GM19193 (cell line): ENCODE results near the gene CCNJ.

Experiments used
- POLR2A ChIP-seq: IDR thresholded peaks from 4 replicates; pipeline ENCODE4 v1.6.1; 2011; ENCODE audit not compliant: insufficient read depth, insufficient read length; ENCODE audit errors: extremely low read depth

Gene CCNJ, protein sequence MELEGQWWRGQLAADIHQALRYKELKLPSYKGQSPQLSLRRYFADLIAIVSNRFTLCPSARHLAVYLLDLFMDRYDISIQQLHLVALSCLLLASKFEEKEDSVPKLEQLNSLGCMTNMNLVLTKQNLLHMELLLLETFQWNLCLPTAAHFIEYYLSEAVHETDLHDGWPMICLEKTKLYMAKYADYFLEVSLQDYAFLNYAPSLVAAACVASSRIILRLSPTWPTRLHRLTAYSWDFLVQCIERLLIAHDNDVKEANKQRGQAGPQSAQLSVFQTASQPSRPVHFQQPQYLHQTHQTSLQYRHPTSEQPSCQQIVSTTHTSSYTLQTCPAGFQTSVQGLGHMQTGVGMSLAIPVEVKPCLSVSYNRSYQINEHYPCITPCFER

DNA sequence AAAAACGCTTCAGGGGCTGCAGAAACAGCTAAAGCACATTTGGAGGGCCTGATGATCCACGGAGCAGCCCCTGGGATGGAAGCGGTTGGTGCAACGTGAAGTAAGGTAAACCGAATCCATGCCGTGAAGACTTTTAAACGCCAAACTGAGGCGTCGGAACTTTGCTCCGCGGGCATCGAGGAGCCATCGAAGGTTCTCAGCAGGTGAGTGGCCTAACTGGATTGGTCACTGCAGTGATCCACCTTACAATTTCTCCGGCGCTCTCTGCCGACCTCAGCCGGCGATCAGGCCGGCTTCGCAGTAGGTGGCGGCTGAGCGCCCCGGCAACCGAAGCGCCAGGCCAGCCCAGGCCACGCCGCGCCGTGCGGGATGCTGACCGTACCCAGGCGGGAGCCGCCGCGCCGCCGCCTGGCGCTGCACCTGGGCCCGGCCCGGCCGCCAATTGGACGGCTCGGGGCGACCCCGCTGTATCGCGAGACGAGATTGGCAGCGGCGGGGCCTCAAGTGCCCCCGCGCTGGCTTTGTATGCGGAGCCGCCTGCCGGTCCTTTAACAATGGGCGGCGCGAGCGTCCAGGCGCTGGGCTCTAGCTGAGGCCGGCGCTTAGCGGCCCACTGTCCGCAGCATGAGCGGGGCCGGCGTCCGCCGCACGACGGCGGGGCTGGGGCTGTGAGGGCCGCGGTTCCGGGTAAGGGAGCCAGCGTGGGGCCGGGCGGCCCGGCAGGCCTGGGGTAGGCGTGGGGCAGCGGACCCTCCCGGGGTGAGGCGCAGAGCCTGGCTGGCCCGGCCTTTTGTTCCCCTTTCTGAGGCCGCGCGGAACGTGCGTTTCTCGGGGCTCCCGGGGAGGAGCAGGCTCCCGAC, at the start of gene CCNJ:
Gene CCNJ, plus strand, starts transcription at position 551 of the 860 bp plus-strand sequence. CDS start 811 bp downstream, outside the sequence.
- peak; percentile 86 for TF ChIP-seq POLR2A

DNA sequence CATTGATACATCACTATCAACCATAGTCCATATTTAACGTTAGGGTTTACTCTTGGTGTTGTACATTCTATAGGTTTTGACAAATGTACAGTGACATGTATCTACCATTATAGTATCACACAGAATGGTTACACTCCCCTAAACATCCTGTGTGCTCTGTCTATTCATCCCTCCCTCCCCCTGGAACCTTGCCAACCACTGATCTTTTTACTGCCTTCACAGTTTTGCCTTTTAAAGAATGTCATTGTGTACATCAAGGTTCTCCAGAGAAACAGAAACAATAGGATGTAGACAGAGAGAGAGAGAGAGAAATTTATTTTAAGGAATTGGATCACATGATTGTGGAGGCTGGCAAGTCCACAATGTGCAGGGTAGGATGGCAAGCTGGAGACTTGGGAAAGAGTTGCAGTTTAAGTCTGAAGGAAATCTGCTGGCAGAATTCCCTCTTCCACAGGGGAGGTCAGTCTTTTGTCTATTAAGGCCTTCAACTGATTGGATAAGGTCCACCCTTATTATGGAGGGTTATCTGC, 45.1 kb upstream of the CCNJ start:
- no peak for TF ChIP-seq POLR2A

DNA sequence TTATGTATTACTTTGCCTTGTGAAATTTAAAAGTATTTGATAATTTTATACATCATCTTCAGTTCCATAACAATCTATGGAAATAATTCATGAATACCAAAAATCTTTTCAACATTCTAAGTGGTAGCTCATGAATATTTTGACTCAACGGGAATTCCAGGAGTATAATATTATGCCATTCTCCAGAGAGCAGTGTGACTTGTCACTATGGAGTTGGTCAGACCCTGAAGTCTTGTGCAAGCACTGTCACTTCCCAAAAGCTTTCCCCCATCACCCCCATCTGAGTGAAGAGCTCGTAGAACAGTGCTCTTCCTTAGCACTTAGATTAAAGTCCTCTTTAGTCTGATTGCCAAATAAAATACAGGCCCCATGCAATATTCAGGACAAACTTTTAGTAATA, 29.4 kb upstream of the CCNJ start:
- TF ChIP-seq POLR2A = no peak

DNA sequence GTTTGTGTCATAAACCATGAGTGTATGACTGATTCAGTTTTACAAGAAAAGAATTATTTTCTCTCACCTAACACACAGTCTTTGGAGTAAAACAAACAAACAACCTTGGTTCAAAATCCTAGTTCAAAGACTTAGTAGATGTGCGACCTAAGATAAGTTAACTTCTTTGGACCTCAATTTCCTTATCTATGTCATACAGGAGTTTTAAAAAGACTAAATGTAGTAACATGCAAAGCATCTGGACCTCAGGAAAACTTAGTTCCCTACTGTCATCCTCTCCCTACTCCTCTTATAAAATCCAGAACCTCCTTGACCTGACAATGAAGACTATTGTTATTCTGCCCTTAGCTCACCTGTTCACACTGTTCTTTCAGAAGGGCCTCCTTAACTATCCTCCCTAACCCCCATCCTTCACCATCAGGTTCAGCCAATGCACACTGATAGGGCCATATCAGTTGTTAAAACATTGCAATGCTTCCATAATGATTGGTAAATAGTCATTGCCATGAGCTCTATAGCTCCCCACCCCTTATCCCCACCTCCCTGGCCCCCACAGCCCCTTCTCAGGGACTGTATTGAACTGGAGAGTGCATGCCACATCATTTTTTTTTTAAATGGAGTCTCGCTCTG, 28.8 kb upstream of the CCNJ start:
- no peak for TF ChIP-seq POLR2A

DNA sequence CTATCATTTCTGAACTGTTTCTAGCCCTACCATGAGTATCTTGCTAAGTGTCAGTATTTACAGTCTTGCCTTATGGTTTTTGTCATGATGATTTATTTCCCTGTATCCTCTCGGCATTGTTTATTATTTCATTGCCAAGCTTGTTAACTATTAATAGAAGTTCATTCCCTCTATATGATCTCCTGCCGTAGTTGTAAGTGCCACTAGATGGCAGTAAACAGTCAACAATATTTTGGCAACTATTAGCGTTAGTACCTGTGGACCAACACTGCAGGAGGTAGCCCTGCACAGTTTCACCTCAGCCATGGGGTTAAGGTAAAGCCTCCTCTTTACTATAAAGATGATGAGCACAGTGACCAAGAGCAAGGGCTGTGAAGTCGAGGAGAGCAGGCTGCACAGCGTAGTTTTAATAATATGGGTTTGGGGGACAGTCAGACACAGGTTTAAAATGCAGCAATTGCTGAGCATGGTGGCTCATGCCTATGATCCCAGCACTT, 26.1 kb upstream of the CCNJ start:
- TF ChIP-seq POLR2A = no peak

DNA sequence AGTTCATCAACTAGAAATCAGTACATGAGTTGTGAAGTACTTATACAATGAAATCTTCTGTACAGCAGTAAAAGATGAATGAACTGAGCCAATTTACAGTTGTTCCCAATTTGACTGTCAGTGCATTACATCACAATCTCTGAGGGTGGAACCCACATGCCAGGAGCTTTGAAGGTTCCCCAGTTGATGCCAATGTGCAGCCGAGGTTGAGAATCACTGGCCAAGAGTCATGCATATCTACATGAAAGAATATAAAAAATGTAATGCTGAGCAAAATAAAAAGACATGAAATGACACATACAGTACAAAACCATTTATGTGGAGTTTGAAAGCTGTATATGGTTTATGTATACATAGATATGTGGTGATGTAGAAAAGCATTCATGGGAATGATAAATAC, 22.1 kb upstream of the CCNJ start:
- TF ChIP-seq POLR2A = no peak

DNA sequence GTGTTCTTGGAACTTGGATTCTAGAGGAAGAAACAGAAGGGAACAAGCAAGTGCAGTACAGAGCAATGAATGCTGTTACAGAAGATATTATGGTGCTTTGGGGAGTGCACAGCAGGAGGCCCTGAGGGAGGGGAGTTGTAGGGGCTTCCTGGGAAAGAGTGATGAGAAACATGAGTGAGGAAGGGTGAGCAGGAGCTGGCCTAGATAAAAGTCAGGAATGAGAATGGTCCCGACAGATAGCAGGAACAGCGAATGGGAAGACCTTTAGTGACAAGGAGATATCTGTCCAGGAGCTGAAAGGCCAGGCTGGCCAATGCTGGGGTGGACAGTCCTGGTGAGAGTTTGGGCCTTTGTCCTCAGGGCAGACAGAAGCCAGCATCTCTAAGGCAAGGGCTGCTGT, 20.6 kb upstream of the CCNJ start:
- no peak for TF ChIP-seq POLR2A

DNA sequence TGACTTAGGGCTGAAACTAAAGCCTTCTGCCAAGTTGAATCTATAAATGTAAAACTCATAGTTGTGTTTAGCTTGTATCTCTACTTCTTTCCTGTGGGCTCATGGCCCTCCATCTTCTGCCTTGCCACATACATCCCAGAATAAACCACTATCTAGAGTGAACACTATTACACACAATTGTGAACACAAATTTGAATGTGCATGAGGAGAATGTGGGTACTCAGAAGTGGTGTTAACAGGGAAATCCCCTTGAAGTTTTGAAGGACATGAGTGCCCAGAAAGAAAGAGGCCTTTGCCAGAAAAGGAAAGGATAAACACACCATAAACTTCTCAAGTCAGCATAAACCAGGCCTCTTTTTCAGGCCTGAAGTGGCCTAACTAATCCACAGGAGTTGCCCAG, 20.2 kb upstream of the CCNJ start:
- no peak for TF ChIP-seq POLR2A

DNA sequence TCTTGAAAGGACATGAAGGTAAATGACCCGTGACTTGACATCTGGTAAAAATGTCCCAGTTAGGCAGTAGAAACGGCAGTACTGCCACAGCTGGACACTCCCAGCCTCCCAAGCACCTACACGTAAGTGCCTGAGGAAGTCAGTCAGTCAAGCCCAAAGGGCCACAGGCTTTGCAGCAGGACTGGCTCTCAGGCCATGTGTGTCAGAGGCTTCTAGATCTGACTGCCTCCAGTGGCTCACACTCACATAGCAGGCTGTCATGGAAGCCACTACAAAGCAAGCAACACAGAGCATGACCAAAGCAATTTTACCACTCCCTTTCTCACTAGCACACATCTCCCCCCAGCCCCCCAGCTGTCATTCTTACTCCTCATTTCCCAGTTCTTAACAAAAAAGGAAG, 17.8 kb upstream of the CCNJ start:
- no peak for TF ChIP-seq POLR2A

DNA sequence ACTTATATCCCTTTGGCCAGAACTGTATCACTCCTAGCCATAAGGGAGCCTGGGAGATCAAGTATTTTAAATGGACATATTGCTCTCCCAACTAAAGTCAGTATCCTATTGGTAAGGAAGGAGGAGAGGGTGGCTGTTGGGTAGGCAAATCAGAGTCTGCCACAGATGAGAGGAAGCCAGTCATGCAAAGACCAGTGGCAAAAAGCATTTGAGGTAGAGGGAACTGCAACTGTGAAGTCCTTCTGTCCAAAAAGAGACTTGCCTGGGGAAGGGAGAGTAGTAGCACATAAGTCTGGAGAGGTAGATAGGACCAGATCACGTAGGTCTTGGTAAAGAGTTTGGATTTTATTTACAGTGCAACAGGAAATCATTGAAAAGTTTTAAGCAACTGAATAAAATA, 8.8 kb upstream of the CCNJ start:
- TF ChIP-seq POLR2A = no peak

DNA sequence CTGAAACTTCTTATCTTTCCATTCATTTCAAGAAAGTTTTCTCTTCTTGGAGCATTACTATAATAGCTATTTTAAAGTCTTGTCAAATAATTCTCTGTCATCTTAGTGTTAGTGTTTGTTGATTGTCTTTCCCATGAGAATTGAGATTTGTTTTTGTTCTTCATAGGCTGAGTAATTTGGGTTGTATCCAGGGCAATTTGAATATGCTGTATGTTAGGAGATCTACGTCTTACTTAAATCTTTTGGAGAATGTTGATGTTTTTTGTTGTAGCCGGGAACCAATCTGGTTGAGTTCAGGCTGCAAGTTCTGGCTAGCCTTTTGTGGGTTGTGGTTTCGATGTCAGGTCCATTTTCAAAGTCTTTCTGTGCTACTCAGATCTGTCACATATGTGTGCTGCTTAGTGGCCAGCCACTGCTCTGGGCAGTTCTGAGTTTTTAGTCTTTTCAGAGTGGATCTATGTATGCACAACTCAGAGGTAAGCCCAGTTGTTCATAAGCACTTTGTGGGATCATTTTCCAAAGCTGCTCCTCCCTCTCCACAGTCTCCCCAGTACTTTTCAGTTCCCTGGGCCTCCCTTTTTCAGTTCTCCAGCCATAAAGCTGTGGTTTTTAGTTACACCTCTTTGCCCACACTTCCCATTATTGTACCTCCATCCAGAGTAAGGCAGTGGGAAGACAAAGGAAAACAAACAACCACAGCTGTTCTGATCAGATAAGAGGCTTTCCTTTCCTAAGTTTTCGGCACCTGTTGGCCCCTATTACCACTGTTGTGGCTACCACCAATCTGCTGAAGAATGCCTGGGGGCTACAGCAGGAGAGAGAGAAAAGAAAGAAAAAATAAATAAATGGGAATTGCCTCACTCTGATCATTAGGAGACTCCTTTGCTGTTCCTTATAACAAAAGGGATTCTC, 4.7 kb upstream of the CCNJ start:
- TF ChIP-seq POLR2A = no peak

DNA sequence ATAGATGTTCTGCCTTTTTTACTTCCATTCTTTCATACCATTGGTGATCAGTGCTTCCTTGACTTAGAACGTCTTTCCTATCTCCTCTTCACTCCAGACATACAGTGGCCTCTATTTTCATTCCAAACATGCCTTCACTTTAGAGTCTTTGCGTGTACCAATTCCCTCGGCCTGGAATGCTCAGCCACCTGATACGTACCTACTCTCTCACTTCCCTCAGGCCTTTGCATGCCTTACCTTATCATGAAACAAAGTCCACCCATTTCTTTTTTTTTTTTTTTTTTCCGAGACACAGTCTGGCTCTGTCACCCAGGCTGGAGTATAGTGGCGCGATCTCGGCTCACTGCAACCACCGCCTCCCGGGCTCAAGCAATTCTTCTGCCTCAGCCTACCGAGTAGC, 2.2 kb upstream of the CCNJ start:
- TF ChIP-seq POLR2A = no peak

DNA sequence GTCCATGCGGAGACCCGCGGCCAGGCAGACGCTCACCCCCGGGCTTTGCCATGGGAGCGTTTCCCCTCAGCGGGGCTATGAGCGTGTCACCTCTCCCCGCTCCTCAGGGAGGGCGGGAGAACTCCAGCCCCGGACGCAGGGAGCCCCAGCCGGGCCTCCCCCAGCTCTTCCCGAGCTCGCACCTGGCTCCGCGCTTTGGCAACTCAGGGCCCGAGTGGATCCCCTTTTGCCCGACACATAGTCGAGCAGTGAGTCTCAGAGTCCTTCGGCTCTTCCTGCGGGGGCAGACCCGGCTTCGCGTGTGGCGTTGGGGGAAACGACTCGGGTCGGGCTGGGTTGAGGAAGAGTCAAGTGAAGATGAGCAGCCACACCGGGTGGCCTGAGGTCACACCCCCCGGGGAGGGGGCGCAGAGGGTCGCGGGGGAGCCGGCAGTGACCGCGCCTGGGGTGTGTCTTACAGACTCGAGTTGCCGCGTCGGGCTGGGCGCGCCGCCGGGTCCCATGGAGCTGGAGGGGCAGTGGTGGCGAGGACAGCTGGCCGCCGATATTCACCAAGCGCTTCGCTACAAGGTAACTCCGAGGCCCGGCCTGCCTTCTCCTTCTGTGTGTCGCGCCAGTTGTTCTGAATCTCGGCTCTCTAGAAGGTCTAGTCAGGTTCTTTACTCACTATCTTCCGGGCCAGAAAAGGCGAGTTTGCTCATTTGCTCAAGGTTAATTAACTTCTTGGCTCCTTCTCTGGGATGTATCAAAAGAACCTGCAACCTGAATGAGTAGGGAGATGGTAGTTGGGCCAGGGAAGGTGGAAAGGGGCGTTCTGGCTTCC, 721 bp downstream of the CCNJ start:
- TF ChIP-seq POLR2A = no peak

DNA sequence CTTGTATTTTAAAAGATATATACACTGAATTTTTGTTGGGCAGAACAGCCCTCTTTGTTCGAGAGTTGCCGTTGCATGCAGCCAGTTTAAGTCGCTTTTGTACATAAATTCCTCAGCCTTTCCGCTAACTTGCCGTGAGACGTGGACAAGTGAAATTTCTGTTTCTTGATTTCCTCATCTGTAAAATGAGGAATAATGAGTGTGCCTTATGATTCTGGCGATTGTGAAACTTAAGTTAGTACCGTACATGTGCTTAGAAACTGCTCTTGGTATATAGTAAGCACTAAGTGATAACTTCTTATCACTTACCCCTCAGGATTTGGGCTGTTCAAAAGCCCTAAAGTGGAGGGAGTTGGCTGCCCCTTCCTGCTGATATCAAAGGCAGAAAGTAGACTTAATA, 1.4 kb downstream of the CCNJ start:
- no peak for TF ChIP-seq POLR2A

DNA sequence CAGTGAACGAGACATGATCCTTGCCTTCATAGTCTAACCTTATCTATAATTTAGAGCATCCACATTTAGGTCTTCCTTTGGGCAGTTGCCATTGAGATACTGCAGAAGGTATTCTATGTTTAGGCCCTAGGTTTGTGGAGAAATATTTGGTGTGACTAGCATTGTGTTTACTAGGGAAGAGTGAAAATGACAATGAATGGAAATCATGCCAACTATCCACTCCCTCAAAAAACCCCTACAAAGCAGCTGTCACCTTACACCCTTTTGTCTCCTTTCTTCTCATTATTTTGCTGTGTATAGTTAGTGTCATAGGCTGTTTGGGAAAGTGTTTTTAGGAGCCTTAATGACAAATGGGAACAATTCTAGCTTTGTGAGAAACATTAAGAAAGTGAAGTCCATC, 3.2 kb downstream of the CCNJ start:
- TF ChIP-seq POLR2A = no peak
